Measurements from ENCODE around the gene PIP5KL1.

DNA sequence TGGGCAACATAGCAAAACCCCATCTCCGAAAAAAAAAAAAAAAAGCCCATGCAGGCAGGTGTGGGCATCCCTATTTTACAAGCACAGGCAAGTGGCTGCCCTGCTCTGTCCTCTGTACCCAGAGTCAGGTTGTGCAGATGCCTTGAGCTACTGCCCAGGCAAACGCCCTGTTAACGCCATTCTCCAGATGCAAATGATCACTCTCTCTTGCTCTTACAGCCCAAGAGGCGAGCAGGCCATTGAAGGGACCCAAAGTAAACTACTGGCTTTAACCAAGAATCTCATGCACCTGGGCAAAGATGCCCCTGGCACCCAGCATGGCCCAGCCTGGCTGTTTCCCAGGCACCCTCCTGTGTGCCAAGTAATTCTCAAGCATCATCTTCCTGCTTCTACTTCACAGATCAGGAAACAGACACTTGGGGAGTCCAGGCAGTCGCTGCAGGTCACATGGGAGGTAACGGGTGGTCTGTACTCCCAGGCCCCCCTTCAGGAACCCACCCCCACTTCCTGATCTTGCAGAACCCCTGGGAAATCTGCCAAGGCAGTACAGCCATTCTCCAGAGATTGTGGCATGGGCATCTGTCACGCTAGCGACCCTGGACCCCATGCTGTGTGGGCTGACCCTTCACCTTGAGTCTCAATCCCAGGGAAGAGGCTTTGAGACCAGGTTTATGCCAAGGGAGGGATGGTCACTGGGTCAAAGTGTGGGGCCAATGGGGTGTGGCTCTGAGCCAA is 36.0 kb upstream of the PIP5KL1 start:
- TF ChIP-seq, protein P1, sequence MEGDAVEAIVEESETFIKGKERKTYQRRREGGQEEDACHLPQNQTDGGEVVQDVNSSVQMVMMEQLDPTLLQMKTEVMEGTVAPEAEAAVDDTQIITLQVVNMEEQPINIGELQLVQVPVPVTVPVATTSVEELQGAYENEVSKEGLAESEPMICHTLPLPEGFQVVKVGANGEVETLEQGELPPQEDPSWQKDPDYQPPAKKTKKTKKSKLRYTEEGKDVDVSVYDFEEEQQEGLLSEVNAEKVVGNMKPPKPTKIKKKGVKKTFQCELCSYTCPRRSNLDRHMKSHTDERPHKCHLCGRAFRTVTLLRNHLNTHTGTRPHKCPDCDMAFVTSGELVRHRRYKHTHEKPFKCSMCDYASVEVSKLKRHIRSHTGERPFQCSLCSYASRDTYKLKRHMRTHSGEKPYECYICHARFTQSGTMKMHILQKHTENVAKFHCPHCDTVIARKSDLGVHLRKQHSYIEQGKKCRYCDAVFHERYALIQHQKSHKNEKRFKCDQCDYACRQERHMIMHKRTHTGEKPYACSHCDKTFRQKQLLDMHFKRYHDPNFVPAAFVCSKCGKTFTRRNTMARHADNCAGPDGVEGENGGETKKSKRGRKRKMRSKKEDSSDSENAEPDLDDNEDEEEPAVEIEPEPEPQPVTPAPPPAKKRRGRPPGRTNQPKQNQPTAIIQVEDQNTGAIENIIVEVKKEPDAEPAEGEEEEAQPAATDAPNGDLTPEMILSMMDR (conservative IDR thresholded peaks at IDR 0.05; ENCODE audit: low read depth, low read length) = no peak
- no peak for TF ChIP-seq RCOR1 (IDR thresholded peaks at IDR 0.05; ENCODE audit: insufficient replicate concordance, low read length)
- TF ChIP-seq POLR2A (IDR thresholded peaks at IDR 0.05; ENCODE audit: low read depth, low read length) = no peak
- TF ChIP-seq CHD1 (IDR thresholded peaks at IDR 0.05; ENCODE audit: low read depth, low read length) = no peak
- TF ChIP-seq MAZ (IDR thresholded peaks at IDR 0.05; ENCODE audit: borderline replicate concordance, low read depth, low read length) = no peak
- no peak for TF ChIP-seq NFE2L2 (IDR thresholded peaks at IDR 0.05; ENCODE audit: low read depth, low read length)
- TF ChIP-seq, protein P2, sequence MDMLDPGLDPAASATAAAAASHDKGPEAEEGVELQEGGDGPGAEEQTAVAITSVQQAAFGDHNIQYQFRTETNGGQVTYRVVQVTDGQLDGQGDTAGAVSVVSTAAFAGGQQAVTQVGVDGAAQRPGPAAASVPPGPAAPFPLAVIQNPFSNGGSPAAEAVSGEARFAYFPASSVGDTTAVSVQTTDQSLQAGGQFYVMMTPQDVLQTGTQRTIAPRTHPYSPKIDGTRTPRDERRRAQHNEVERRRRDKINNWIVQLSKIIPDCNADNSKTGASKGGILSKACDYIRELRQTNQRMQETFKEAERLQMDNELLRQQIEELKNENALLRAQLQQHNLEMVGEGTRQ (IDR thresholded peaks at IDR 0.05; ENCODE audit: low read depth, low read length) = no peak
- no peak for TF ChIP-seq RFX5 (IDR thresholded peaks at IDR 0.05; ENCODE audit: low read depth, low read length)
- TF ChIP-seq FOS (IDR thresholded peaks at IDR 0.05; ENCODE audit: low read depth, low read length) = no peak
- no peak for TF ChIP-seq RAD21 (IDR thresholded peaks at IDR 0.05; ENCODE audit: low read length)
- TF ChIP-seq BHLHE40 (IDR thresholded peaks at IDR 0.05; ENCODE audit: low read depth, low read length) = no peak

Measured in IMR-90 (cell line).